22Rv1 (cell line): Measurements from ENCODE around the gene WDSUB1.

ENCODE experiments used
- CTCF ChIP-seq: fragments of 450-650 bp; IDR thresholded peaks from 2 replicates; pipeline ENCODE4 v1.5.1; 2017; ENCODE audit warnings: mild to moderate bottlenecking
- ZFX ChIP-seq: fragments of 450-650 bp; IDR thresholded peaks from 2 replicates; pipeline ENCODE4 v1.6.1; 2017; ENCODE audit warnings: antibody characterized with exemption, borderline replicate concordance

- TF ChIP-seq CTCF (no peak), ZFX (no peak)
These were observed 83.9 kb downstream of the WDSUB1 start for GRCh38 chr2:159202568-159203071.
